Forelimb muscle (tissue), 1 donor: ENCODE results near the gene TTC36. TPM values are rescaled to one million over a fixed set of nuclear protein-coding genes. Genes with fewer than 3 reads are reported as not detected.
"Not testable (repeated sequence)": the region's sequence is repeated elsewhere in the genome, so short reads cannot be mapped to it uniquely, and the experiment has no call there.

Experiments
- DNase-seq: peaks from one replicate; pipeline ENCODE4 v3.0.0-alpha.2; 2013; ENCODE audit warnings: low read depth
- polyA plus RNA-seq: library from polyadenylated mRNA; unstranded; fragments of 120-200 nt; gene quantifications from one replicate; pipeline ENCODE4 v1.2.1, GENCODE V29; 2013; ENCODE audit not compliant: insufficient read length

TTC36 gene
- 2.4 TPM for polyA plus RNA-seq

GRCh38 chr11:118527109-118527508, at the start of gene TTC36:
TSS of gene TTC36 (plus strand) at chr11:118527474. CDS start at chr11:118527495, 21 bp downstream.
- no peak for DNase-seq

- not testable (repeated sequence) for DNase-seq
Observed at GRCh38 chr11:118481238-118481637, 46.0 kb upstream of the TTC36 start.

GRCh38 chr11:118484405-118484804, 42.9 kb upstream of the TTC36 start:
- no peak for DNase-seq

GRCh38 chr11:118485273-118485672, 42.0 kb upstream of the TTC36 start:
- no peak for DNase-seq

- DNase-seq, result peak; percentile 73
Observed at GRCh38 chr11:118488480-118489109, 38.7 kb upstream of the TTC36 start.

GRCh38 chr11:118491041-118491440, 36.2 kb upstream of the TTC36 start:
- no peak for DNase-seq

GRCh38 chr11:118497831-118498230, 29.4 kb upstream of the TTC36 start:
- no peak for DNase-seq

- DNase-seq, result no peak
Observed at GRCh38 chr11:118503216-118503615, 24.1 kb upstream of the TTC36 start.

GRCh38 chr11:118511601-118512000, 15.7 kb upstream of the TTC36 start:
- DNase-seq, result no peak

- no peak for DNase-seq
Observed at GRCh38 chr11:118514103-118514502, 13.2 kb upstream of the TTC36 start.

- DNase-seq, result no peak
Observed at GRCh38 chr11:118519549-118519948, 7.7 kb upstream of the TTC36 start.

- DNase-seq, result no peak
Observed at GRCh38 chr11:118521892-118522311, 5.4 kb upstream of the TTC36 start.

- no peak for DNase-seq
Observed at GRCh38 chr11:118522571-118523072, 4.7 kb upstream of the TTC36 start.

GRCh38 chr11:118524356-118524755, 2.9 kb upstream of the TTC36 start:
- DNase-seq, result no peak

GRCh38 chr11:118524757-118525470, 2.4 kb upstream of the TTC36 start:
- DNase-seq, result no peak

- DNase-seq, result no peak
Observed at GRCh38 chr11:118526688-118527087, 586 bp upstream of the TTC36 start.

GRCh38 chr11:118528511-118528910, 1.2 kb downstream of the TTC36 start:
- no peak for DNase-seq

GRCh38 chr11:118529584-118530175, 2.4 kb downstream of the TTC36 start:
- DNase-seq, result no peak

GRCh38 chr11:118530180-118530682, 3.0 kb downstream of the TTC36 start:
- no peak for DNase-seq

GRCh38 chr11:118530683-118531596, 3.7 kb downstream of the TTC36 start, which contains the start of gene TMEM25:
TSS of gene TMEM25 (plus strand) at chr11:118531192. CDS start at chr11:118531802, 610 bp downstream.
- no peak for DNase-seq

- DNase-seq, result no peak
Observed at GRCh38 chr11:118531597-118532084, 4.4 kb downstream of the TTC36 start.
